NCI-H1048 (cell line): Measurements from ENCODE around the gene SLC25A26.

ENCODE experiments used
- DNase-seq: peaks from one replicate; lab custom pipeline; 2025; lab: John Stamatoyannopoulos, UW

The SLC25A26 gene

DNA sequence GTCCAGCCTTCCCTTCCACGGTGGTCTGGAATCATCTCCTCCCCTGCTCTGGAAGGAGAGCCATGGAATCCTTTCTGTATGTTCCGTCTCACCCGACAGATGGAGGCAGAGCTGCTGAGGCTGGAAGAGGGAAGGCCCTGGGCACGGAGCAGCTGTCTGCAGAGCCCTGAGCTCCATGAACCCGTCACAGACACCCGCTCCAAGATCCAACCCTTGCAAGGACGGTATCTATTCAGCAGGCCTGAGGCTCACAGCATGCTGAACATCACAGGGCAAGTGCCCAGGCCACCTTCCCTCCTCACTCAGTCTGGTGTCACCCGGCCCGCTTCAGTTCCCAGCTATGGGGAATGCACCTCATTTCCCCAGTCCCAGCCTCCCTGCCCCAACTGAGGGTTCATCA lies 176.1 kb downstream of the SLC25A26 start:
- no peak for DNase-seq

GRCh38 chr3:66397745-66398144 lies 176.9 kb downstream of the SLC25A26 start:
- no peak for DNase-seq

- no peak for DNase-seq
Measured at GRCh38 chr3:66398228-66399025, 177.6 kb downstream of the SLC25A26 start.

DNA sequence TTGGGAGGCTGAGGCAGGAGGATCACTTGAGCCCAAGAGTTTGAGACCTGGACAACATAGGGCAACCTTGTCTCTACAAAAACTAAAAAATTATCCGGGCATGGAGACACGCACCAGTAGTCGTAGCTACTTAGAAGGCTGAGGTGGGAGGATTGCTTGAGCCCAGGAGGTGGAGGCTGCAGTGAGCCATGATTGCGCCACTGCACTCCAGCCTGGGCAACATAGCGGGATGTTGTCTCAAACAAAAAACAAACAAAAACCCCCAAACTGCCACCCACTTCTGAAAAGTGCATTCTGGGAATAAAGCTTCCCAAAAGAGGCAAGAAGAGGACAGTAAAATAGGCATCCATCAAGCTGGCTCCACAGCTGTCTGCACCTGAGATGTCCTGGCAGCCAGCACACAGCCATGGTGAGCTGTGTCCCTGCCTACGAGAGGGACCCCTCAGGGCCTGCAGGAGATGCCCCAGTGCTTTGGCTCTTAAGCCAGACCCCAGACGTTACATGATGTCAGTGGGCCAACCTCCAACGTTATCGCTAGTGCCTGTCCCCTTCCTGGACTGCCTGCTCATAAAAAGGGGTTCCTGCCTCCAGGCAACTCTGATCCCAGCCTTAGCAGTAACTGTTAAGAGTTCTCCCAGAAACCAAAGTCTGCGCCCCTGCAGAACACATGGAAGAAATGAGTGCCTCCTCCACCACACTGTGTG lies 178.9 kb downstream of the SLC25A26 start:
- DNase-seq = no peak

- DNase-seq = no peak
Measured at GRCh38 chr3:66400411-66401156, 179.8 kb downstream of the SLC25A26 start.

GRCh38 chr3:66401157-66401550 lies 180.4 kb downstream of the SLC25A26 start:
- no peak for DNase-seq

DNA sequence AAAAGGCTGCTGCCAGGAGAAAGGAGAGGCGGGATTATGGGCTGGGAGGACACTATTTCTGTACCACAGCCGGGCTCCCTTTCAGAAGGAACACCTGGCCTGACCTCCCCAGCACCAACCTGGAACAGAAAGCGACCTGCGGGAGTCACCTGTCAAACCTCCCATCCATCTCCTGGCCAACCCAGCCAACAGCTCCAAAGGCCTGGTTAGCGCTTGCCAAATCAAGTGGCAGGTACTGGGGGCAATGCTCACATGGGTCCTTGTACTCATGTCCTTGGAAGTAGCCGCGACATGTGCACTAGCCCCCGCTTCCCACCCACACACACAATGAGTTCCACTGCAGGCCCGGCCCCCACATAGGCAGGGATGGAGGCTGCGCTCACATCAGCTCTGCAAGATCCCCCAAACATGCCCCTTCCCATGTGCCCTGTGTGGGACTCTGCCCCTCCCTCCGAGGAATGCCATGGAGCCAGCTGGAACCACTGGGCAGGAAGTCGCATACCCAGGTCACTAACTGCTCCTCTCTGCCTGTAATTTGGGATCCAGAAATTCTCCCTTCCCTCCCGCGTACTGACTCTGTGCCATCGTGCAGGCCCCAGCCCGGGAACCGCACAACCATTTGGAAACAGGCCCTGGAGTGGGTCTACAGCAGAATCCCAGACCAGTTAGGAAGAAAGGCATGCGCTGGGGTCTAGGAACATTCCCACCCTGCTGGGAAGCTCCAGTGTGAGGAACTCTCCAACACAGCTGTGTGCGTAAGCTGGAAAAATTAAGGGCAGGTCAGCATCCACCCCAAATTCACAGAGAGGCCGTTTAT lies 181.1 kb downstream of the SLC25A26 start:
- no peak for DNase-seq

DNA sequence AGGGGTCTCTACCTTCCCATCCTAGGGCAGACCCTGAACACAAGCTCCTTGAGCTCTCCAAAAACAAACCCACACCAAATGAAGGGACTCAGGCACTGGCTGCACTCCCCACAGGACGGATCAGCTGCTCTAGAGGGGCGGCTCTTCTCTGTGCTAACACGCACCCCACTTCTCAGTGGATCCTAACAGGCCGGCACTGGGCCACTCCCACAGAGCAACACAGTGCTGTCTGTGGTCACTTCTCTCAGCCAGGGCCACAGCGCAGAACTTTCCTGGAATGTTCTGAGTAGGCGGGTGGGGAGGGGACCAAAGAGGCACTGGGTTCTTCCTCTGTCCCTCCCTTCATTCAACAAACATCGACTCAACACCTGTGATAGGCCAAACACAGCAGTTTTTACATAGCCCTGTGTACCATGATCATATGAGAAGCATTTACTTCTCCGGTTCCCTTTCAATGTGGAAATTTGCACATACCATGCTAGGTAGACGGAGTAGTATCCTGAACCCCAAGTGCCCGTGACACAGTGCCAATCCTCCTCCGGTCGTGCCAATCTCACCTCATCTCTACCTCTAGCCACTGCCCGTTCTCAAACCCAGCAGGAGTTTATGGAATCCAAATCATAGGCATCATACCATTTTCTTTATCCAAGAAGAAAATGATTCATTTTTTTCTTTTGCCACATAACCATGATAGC lies 181.9 kb downstream of the SLC25A26 start:
- DNase-seq = no peak

DNA sequence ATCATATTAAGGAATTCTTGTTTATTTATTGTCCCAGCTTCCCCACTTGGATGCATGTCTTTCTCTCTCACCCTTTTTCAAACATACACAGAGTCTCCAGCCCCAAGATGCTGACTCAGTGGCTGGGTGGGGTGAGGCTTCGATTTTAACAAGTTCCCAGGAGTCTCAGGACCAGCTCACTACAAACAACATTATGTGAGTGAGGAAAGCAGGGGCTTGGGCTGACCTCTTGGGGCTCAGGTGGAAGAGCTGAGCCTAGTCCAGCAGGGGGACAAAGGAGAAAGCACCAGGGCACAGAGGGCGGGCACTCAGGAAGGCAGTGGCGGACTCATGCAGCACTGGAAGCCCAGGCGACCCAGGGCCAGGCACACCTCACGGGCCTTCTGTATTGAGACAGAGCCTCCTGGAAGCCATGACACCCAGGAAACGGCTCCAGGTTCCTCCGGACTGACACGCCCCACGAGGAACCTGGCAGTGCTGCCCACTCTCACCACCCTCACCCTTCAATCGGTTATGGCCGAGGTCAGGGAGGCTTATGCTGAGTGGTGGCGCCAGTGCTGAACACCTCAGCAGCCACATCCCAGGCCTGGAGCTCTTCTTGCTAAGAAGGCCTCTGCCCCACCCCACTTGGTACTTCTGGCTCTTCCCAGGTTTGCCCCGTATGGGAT lies 182.7 kb downstream of the SLC25A26 start:
- DNase-seq = no peak

GRCh38 chr3:66404197-66404596 lies 183.4 kb downstream of the SLC25A26 start:
- DNase-seq = no peak

DNA sequence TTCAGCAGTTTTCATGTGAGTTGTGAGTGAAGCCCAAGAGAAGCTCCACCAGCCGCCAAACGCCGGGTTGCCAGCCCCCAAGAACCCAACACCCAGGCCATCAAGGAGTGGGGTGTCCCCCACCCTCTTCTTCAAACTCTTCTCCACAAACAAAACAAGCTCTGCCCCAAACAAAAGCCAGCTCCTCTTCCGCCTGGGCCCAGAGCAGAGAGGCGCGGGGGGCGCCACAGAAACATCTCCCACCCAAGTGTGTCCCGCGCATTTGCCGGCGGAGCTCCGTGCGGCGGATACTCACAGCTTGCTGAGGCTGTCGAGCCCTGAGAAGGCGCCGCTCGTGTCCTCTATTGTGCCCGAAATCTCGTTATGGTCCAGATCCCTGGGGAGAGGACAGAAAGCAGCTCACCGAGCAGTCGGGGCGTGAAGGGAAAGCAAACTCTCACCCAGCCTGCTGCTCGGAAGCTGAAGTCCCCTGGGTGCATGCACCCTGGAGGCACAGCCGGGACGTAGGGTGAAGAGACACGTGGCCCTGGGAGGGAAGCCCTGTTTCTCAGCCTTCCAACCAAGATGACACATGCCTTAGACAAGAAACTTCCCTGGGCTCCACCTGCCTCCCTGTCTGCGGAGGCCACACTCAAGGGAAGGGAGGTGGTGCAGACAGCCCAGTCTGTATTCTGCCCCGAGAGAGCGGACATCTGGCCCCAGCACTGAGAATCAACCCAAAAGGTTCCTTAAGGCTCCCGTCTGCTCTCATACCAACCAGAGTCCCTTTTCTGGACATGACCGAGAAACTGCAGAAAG lies 184.3 kb downstream of the SLC25A26 start:
- DNase-seq = no peak

GRCh38 chr3:66405701-66406091 lies 184.9 kb downstream of the SLC25A26 start:
- DNase-seq = no peak

GRCh38 chr3:66406163-66406562 lies 185.4 kb downstream of the SLC25A26 start:
- DNase-seq = no peak

DNA sequence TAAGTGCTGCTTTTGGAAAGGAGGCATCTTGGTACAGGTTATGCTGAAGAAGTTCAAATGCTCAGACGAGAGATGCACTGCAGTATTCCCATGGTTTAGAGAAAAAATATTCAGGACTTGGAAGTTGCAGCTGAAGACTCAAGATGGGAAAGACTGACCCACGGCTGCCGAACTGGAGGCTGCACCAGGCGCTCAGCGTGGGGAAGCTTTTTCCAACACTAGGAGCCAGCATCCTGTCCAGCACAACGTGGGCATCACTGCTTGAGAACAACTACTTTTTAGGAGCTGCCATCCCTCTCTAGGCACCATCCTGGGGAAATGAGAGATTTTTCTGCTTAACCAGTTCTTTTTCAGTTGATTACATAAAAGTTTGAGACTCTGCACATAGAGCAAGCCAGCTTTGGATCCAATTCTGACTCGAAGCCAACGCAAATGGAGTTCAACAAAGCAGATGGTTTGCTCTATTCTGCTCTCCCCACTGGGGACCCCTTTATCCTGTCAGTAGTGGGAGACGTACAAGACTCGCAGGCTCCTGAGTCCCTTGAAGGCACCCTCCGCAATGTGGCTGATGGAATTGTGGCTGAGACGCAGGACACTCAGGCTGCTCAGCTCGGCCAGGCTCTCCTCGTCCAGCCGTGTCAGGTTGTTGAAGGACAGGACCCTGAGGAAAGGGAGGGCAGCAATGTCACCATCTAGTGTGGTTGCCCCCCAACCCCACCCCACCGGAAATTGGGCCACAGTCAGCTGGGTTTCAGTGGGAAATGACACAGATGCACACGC lies 186.2 kb downstream of the SLC25A26 start:
- DNase-seq = no peak

GRCh38 chr3:66407611-66408218 lies 186.9 kb downstream of the SLC25A26 start:
- peak; percentile 15 for DNase-seq

- no peak for DNase-seq
Measured at GRCh38 chr3:66409771-66410754, 189.3 kb downstream of the SLC25A26 start.

DNA sequence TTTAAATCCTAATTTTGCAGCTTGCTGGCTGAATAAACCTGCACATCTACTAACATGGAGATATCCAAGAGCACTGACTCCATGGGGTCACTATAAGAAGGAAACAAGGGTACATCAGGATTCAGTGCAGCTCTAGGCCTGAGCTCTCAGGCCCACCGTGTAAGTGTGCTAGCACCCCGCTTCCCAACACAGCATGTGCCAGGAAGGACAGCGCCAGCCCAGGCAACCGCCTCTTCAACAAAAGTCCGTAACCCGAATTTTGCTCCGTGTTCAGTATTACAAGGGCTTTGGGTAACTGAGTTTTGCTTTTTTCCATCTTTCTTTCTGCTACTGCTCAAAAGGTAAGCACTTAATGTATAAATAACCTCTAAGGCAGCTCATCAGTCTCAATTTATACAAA lies 190.2 kb downstream of the SLC25A26 start:
- no peak for DNase-seq
